ENCODE measurements around the gene ISLR.

The ISLR gene

DNA sequence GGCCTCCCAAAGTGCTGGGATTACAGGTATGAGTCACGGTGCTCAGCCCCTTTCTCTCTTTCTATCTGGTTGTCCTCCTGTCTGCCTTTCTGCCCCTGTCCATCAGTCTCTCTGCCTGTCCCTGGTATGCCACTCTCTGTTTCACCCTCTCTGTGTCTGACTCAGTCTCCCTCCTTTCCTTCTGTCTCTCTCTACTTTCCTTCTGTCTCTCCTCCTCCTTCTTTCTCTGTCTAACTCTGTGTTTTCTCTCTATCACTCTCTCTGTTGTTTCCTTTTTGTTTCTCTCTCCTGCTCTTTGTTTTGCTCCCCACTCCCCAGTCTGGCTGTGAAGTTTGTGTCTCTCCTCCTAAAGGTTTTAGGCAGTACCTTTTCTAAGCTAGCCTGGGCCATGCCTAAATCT is 38.1 kb downstream of the ISLR start:
- peaks cover 11% of the 10 kb centered on the region for H3K27me3 ChIP-seq (ENCODE audit: insufficient read depth, low read length)
- H3K9ac ChIP-seq (ENCODE audit: low read depth, low read length), result peak overlapping the region; percentile 34; the same call in 1 of the 2 replicates
- H3K27ac ChIP-seq (ENCODE audit: low read length), result no peak overlapping the region
- H3K4me1 ChIP-seq (ENCODE audit: insufficient read depth, low read length), result peaks cover 57% of the 10 kb centered on the region
- no peaks in the 10 kb centered on the region for H3K9me3 ChIP-seq (ENCODE audit: insufficient read depth, low read depth, low read length)
- H3K36me3 ChIP-seq (ENCODE audit: insufficient read depth, low read depth, low read length), result no peaks in the 10 kb centered on the region
- no peak overlapping the region for H3K4me3 ChIP-seq (ENCODE audit: low read length)

DNA sequence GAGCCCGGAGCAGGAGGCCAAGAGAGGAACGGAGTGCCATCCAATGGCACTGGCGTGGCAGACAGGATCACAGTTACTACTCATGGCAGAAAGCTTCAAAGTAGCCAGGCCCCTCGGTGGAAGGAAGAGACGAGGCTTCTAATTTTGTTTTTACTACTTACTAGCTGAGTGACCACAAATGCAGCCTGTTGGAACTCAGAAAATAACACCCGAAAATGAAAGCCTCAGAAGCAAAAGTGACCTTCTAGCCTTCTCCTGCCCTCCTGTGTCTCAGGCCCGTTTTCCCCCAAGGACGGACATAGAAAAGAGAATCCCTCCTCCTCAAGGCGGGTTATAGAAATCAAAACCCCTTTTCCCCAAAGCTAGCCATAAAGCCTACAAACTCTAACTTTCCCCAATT is 39.0 kb downstream of the ISLR start:
- Histone ChIP-seq H3K27me3 (ENCODE audit: insufficient read depth, low read length) (peaks cover 13% of the 10 kb centered on the region), H3K9me3 (ENCODE audit: insufficient read depth, low read depth, low read length) (no peaks in the 10 kb centered on the region), H3K4me1 (ENCODE audit: insufficient read depth, low read length) (peaks cover 57% of the 10 kb centered on the region), H3K9ac (ENCODE audit: low read depth, low read length) (no peak overlapping the region), H3K36me3 (ENCODE audit: insufficient read depth, low read depth, low read length) (no peaks in the 10 kb centered on the region), H3K4me3 (ENCODE audit: low read length) (no peak overlapping the region), H3K27ac (ENCODE audit: low read length) (no peak overlapping the region)

- peak overlapping the region; percentile 41 for H3K27ac ChIP-seq (ENCODE audit: low read length)
- no peaks in the 10 kb centered on the region for H3K9me3 ChIP-seq (ENCODE audit: insufficient read depth, low read depth, low read length)
- H3K27me3 ChIP-seq (ENCODE audit: insufficient read depth, low read length), result peaks cover 23% of the 10 kb centered on the region
- H3K9ac ChIP-seq (ENCODE audit: low read depth, low read length), result peak overlapping the region; percentile 55
- peaks cover 49% of the 10 kb centered on the region for H3K4me1 ChIP-seq (ENCODE audit: insufficient read depth, low read length)
- H3K36me3 ChIP-seq (ENCODE audit: insufficient read depth, low read depth, low read length), result no peaks in the 10 kb centered on the region
- no peak overlapping the region for H3K4me3 ChIP-seq (ENCODE audit: low read length)
These were observed 40.4 kb downstream of the ISLR start for GRCh38 chr15:74213858-74214284.

- no peaks in the 10 kb centered on the region for H3K36me3 ChIP-seq (ENCODE audit: insufficient read depth, low read depth, low read length)
- H3K9me3 ChIP-seq (ENCODE audit: insufficient read depth, low read depth, low read length), result no peaks in the 10 kb centered on the region
- no peak overlapping the region; the same call in 1 of the 2 replicates for H3K4me3 ChIP-seq (ENCODE audit: low read length)
- peaks cover 43% of the 10 kb centered on the region for H3K4me1 ChIP-seq (ENCODE audit: insufficient read depth, low read length)
- H3K27me3 ChIP-seq (ENCODE audit: insufficient read depth, low read length), result peaks cover 29% of the 10 kb centered on the region
- H3K9ac ChIP-seq (ENCODE audit: low read depth, low read length), result no peak overlapping the region; the same call in 1 of the 2 replicates
- H3K27ac ChIP-seq (ENCODE audit: low read length), result no peak overlapping the region
These were observed 41.0 kb downstream of the ISLR start for GRCh38 chr15:74214324-74215021.

- H3K4me1 ChIP-seq (ENCODE audit: insufficient read depth, low read length), result peaks cover 42% of the 10 kb centered on the region
- H3K9me3 ChIP-seq (ENCODE audit: insufficient read depth, low read depth, low read length), result no peaks in the 10 kb centered on the region
- no peaks in the 10 kb centered on the region for H3K36me3 ChIP-seq (ENCODE audit: insufficient read depth, low read depth, low read length)
- no peak overlapping the region for H3K9ac ChIP-seq (ENCODE audit: low read depth, low read length)
- H3K27me3 ChIP-seq (ENCODE audit: insufficient read depth, low read length), result peaks cover 44% of the 10 kb centered on the region
- H3K4me3 ChIP-seq (ENCODE audit: low read length), result no peak overlapping the region
- no peak overlapping the region for H3K27ac ChIP-seq (ENCODE audit: low read length)
These were observed 42.4 kb downstream of the ISLR start for GRCh38 chr15:74215958-74216357.

DNA sequence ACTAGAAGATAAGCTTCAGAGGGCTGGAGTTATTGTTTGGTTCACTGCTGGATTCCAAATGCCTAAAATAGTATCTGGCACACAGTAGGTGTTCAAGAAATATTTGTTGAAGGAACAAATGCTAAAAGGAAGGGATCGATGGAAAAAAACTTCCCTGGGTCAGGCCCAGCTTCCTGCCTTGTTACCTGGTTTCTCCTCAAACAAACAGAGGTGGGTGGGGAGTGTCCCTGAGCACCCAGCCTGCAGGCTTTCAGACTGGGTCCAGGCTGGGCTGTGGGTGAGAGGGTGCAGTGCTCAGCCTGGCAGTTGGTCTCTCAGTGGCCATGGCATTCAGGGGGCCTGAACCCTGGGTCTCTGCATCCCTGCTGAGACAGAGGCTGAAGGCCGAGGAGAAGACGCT is 43.4 kb downstream of the ISLR start:
- no peak overlapping the region for H3K9ac ChIP-seq (ENCODE audit: low read depth, low read length)
- peaks cover 54% of the 10 kb centered on the region for H3K27me3 ChIP-seq (ENCODE audit: insufficient read depth, low read length)
- peaks cover 50% of the 10 kb centered on the region for H3K4me1 ChIP-seq (ENCODE audit: insufficient read depth, low read length)
- no peak overlapping the region for H3K27ac ChIP-seq (ENCODE audit: low read length)
- no peaks in the 10 kb centered on the region for H3K9me3 ChIP-seq (ENCODE audit: insufficient read depth, low read depth, low read length)
- H3K36me3 ChIP-seq (ENCODE audit: insufficient read depth, low read depth, low read length), result no peaks in the 10 kb centered on the region
- no peak overlapping the region for H3K4me3 ChIP-seq (ENCODE audit: low read length)

GRCh38 chr15:74217907-74218885 is 44.7 kb downstream of the ISLR start:
- Histone ChIP-seq H3K4me1 (ENCODE audit: insufficient read depth, low read length) (peaks cover 50% of the 10 kb centered on the region), H3K36me3 (ENCODE audit: insufficient read depth, low read depth, low read length) (no peaks in the 10 kb centered on the region), H3K4me3 (ENCODE audit: low read length) (no peak overlapping the region), H3K9me3 (ENCODE audit: insufficient read depth, low read depth, low read length) (no peaks in the 10 kb centered on the region), H3K9ac (ENCODE audit: low read depth, low read length) (no peak overlapping the region), H3K27me3 (ENCODE audit: insufficient read depth, low read length) (peaks cover 66% of the 10 kb centered on the region), H3K27ac (ENCODE audit: low read length) (no peak overlapping the region)

DNA sequence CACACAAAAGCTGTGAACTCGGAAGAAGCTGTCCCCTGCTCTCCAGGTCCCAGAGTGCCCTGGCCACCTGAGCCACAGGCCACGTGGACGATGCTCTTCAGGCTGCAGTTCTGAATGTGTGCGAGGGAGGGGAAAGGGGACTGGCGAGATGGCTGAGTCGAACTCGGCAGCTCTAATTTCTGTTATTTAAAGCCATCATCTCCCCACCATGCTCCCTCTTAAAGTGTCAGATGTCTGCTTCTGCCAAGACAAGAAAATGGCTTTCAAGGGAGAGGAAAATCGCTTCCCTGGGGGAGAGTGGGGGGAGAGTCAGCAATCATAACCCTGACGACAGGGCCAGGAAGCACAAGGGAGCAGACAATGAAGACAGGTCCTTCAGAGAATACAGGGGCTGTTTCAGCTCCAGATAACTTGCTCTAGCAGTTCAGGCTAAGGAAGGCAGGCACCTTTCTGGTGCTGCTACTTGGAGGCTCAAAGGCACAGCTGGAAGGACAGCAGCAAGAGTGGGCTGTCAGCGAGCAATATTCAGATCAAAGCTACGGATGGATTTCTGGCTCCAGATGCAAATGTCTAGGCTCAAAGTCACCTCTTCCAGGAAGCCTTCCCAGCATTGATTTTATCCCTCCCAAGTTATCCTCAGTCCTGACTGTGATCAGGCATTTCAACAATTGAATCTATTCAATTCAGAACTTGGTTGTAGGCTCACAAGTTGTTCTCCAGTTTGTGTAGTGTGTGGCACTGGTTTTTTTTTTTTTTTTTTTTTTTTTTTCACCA is 47.2 kb downstream of the ISLR start:
- Histone ChIP-seq H3K36me3 (ENCODE audit: insufficient read depth, low read depth, low read length) (no peaks in the 10 kb centered on the region), H3K27ac (ENCODE audit: low read length) (no peak overlapping the region), H3K27me3 (ENCODE audit: insufficient read depth, low read length) (peaks cover 91% of the 10 kb centered on the region), H3K9me3 (ENCODE audit: insufficient read depth, low read depth, low read length) (no peaks in the 10 kb centered on the region), H3K4me1 (ENCODE audit: insufficient read depth, low read length) (peaks cover 40% of the 10 kb centered on the region), H3K4me3 (ENCODE audit: low read length) (no peak overlapping the region), H3K9ac (ENCODE audit: low read depth, low read length) (no peak overlapping the region)

- H3K27ac ChIP-seq (ENCODE audit: low read length), result no peak overlapping the region
- peaks cover 93% of the 10 kb centered on the region for H3K27me3 ChIP-seq (ENCODE audit: insufficient read depth, low read length)
These were observed 48.1 kb downstream of the ISLR start for GRCh38 chr15:74221399-74222239.

GRCh38 chr15:74222240-74223119 is 49.0 kb downstream of the ISLR start:
- Histone ChIP-seq H3K4me3 (ENCODE audit: low read length) (peak overlapping the region; percentile 8; the same call in 1 of the 2 replicates), H3K9me3 (ENCODE audit: insufficient read depth, low read depth, low read length) (no peaks in the 10 kb centered on the region), H3K27ac (ENCODE audit: low read length) (no peak overlapping the region), H3K9ac (ENCODE audit: low read depth, low read length) (no peak overlapping the region), H3K36me3 (ENCODE audit: insufficient read depth, low read depth, low read length) (no peaks in the 10 kb centered on the region), H3K4me1 (ENCODE audit: insufficient read depth, low read length) (peaks cover 34% of the 10 kb centered on the region), H3K27me3 (ENCODE audit: insufficient read depth, low read length) (peaks cover 99% of the 10 kb centered on the region)

More at GRCh38 chr15:74221399-74222239, 48.1 kb downstream of the ISLR start:
- H3K9ac ChIP-seq (ENCODE audit: low read depth, low read length), result no peak overlapping the region
- no peaks in the 10 kb centered on the region for H3K36me3 ChIP-seq (ENCODE audit: insufficient read depth, low read depth, low read length)
- H3K4me1 ChIP-seq (ENCODE audit: insufficient read depth, low read length), result peaks cover 34% of the 10 kb centered on the region
- H3K9me3 ChIP-seq (ENCODE audit: insufficient read depth, low read depth, low read length), result no peaks in the 10 kb centered on the region
- no peak overlapping the region for H3K4me3 ChIP-seq (ENCODE audit: low read length)
